NCI-H2196 (cell line): ENCODE data around the gene KRTAP17-1.

ENCODE experiments used
- DNase-seq: peaks from one replicate; lab custom pipeline; 2025; ENCODE audit not compliant: unreplicated experiment; lab: John Stamatoyannopoulos, UW

Gene KRTAP17-1

GRCh38 chr17:41333098-41333497 is 17.6 kb upstream of the KRTAP17-1 start:
- no peak for DNase-seq

GRCh38 chr17:41332239-41332638 is 16.7 kb upstream of the KRTAP17-1 start:
- no peak for DNase-seq

GRCh38 chr17:41331606-41332005 is 16.1 kb upstream of the KRTAP17-1 start:
- DNase-seq = no peak

- DNase-seq = peak; percentile 17
Observed at GRCh38 chr17:41329279-41329948, 13.9 kb upstream of the KRTAP17-1 start.

- no peak for DNase-seq
Observed at GRCh38 chr17:41328207-41328606, 12.7 kb upstream of the KRTAP17-1 start.

- no peak for DNase-seq
Observed at GRCh38 chr17:41327411-41328120, 12.1 kb upstream of the KRTAP17-1 start.

GRCh38 chr17:41326173-41327145 is 10.9 kb upstream of the KRTAP17-1 start:
- DNase-seq = no peak

- no peak for DNase-seq
Observed at GRCh38 chr17:41325611-41326010, 10.1 kb upstream of the KRTAP17-1 start.

GRCh38 chr17:41325126-41325525 is 9.6 kb upstream of the KRTAP17-1 start:
- DNase-seq = no peak

- DNase-seq = peak; percentile 21
Observed at GRCh38 chr17:41324180-41325075, 8.9 kb upstream of the KRTAP17-1 start.

- DNase-seq = no peak
Observed at GRCh38 chr17:41322903-41323895, 7.7 kb upstream of the KRTAP17-1 start.

- peak; percentile 23 for DNase-seq
Observed at GRCh38 chr17:41322094-41322902, 6.8 kb upstream of the KRTAP17-1 start.

- DNase-seq = no peak
Observed at GRCh38 chr17:41318231-41318630, 2.7 kb upstream of the KRTAP17-1 start.

GRCh38 chr17:41315814-41316445 is 420 bp upstream of the KRTAP17-1 start:
- no peak for DNase-seq

- no peak for DNase-seq
Observed at GRCh38 chr17:41311111-41311510, 4.4 kb downstream of the KRTAP17-1 start.

- DNase-seq = peak; percentile 1
Observed at GRCh38 chr17:41308918-41309359, 6.6 kb downstream of the KRTAP17-1 start, which contains the start of gene KRTAP16-1. Gene KRTAP16-1, minus strand, starts transcription at chr17:41309309. Its CDS starts 56 bp downstream, at chr17:41309253.

GRCh38 chr17:41308251-41308917 is 7.1 kb downstream of the KRTAP17-1 start:
- DNase-seq = peak; percentile 77
